DLD1 (cell line): ENCODE data around the gene GJC2.
"Not testable (repeated sequence)": the region's sequence is repeated elsewhere in the genome, so short reads cannot be mapped to it uniquely, and the experiment has no call there.

Experiments
- in situ Hi-C: cut with HindIII; loops from 2 replicates; pipeline ENCODE4 v1.10.0; 2017; ENCODE audit warnings: low sequenced_read_pairs

Gene GJC2

DNA sequence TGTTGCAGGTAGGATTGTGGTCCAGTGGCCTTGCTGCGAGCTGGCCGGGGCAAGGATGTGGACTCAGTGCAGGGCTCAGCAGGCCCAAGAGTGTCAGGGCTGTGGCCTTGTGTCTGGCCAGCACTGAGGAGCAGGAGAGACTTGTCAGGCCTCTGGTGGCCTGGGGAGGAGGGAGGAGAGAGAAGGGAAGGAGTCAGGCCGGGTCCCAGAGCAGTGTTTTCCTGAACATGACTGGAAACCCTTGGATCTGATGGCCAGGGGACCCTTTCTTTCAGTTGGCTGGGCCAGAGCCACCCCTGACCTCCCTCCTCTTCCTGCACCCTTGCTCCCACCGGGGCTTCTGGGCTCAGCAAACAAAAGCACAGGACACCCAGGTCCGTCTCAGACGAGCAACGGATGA, 20.9 kb downstream of the GJC2 start:
- in situ Hi-C loops, result no loop called here

DNA sequence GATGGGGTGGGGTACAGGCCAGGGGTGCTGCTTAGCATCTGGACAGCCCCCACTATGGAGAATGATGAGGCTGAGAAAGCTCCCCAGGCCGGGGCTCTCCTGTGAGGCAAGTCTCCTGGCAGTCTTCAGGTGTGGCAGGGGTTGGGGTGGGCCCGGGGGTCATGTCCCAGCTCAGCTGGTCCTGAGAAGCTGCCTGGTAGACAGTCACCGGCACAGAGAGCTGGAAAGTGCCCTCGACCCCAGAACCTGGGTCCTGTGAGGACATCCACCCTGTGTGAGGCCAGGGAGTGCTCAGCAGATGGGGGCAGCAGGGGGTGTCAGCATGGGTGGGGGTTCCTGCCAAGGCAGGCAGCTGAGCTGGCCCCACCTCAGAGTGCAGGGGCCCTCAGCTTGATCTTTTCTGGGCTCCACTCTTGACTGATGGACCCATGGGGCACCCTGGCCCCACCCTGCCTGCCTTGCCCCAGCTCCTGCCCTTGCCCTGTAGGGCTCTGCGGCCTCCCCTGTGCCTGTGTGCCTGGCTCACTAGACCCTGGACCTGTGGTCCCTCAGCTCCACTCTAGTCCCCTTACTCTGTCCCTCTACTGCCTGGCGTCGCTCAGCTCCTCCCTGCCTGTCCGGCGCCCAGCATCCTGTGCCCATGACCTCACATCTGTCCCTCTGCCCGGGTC, 21.6 kb downstream of the GJC2 start:
- in situ Hi-C loops, result no loop called here

DNA sequence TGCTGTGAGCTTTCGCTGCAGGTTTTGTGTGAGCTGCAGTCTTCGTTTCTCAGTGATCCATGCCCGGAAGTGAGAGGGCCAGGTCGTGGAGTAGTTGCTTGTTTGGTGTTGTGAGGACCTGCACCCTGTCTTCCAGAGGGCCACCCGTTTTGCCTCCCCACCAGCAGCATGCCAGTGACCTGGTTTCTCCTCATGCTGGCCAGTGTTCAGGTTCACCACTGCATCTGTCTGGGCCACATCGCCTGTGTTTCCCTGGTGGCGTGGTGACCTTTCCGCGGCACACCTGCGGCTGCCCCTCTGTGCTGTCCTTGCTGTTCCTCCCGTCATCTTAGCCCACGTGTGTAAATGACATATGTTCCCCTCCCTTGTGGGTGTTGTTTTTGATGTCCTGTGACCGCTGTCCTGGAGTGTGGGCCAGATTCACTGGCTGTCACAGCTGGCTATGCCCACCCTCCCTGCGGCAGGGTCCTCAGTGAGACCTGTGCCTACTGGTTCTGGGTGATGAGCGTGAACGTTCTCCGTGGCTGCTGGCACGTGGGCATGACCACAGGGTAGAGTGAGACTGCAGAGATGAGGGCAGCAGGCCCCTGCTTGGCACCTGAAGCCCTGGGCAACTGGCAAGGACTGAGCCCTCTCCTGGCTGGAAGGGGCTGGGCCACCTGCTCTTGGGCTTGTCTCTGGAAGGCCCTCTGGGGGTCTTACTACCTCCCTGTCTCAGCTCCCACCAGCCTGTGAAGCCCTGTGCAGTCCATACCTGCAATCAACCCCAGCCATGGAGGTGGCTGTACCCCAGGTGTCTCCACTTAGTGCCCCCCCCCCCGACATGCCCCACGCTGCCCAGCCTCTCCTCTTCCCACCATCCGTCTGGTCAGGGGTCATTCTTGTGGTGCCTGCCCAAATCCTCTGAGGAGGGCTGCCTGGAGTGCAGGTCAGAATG, 23.1 kb downstream of the GJC2 start:
- in situ Hi-C loops, result no loop called here

DNA sequence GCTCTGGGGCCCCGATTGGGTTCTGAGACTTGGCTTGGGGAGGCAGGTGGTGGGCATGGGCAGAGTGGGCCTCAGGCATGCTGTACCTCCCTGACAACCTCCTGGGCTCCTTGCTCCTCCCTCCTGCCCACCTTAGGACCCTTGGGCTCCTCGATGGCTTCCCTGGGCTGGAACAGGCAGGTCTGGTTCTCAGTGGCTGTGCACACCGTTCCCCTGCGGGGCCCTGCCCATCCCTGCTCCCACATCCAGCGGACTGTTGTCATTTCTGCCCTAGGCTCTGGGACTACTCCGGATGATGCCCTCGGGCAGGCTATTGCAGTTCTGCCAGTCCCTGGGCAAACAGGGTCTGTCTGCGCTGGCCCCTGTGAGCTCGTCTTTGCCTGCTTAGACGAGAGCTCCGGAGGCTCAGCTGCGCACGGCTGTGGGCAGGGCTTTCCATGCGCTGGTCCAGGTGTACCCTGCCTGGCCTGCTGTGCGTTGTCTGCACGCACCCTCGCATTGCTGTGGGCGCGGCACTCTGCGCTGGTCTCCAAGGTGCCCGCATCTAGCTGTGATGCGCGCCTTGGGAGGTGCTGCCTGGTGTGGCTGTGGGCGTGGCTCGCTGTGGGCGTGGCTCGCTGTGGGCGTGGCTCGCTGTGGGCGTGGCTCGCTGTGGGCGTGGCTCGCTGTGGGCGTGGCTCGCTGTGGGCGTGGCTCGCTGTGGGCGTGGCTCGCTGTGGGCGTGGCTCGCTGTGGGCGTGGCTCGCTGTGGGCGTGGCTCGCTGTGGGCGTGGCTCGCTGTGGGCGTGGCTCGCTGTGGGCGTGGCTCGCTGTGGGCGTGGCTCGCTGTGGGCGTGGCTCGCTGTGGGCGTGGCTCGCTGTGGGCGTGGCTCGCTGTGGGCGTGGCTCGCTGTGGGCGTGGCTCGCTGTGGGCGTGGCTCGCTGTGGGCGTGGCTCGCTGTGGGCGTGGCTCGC, 24.1 kb downstream of the GJC2 start:
- in situ Hi-C loops, result not testable (repeated sequence)

DNA sequence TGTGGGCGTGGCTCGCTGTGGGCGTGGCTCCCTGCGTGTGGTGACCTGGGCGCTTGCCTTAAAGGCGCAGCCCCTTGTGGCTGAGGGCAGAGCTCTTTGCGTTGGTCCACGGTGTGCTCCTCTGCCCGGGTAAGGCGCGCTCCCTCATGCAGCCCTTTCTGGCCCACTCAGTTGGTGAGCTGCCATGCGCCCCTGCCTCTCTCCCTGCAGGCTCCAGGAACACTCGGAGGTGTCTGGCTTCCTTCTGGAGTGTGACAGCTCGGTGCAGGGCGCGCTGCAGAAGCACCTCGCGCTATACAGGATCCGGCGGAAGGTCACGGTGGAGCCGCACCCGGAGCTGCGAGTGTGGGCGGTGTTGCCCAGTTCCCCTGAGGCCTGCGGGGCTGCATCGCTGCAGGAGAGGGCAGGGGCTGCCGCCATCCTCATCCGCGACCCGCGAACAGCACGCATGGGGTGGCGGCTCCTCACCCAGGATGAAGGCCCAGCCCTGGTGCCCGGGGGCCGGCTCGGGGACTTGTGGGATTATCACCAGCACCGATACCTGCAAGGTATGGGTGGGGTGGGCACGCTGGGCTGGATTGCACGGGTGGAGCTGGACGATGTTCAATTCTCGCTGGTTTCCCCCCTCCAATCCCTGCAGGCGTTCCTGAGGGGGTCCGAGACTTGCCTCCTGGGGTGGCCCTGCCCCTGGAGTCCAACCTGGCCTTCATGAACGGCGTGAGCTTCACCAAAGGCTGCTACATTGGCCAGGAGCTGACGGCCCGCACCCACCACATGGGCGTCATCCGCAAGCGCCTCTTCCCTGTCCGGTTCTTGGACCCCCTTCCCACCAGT, 25.0 kb downstream of the GJC2 start:
- in situ Hi-C loops, result no loop called here

DNA sequence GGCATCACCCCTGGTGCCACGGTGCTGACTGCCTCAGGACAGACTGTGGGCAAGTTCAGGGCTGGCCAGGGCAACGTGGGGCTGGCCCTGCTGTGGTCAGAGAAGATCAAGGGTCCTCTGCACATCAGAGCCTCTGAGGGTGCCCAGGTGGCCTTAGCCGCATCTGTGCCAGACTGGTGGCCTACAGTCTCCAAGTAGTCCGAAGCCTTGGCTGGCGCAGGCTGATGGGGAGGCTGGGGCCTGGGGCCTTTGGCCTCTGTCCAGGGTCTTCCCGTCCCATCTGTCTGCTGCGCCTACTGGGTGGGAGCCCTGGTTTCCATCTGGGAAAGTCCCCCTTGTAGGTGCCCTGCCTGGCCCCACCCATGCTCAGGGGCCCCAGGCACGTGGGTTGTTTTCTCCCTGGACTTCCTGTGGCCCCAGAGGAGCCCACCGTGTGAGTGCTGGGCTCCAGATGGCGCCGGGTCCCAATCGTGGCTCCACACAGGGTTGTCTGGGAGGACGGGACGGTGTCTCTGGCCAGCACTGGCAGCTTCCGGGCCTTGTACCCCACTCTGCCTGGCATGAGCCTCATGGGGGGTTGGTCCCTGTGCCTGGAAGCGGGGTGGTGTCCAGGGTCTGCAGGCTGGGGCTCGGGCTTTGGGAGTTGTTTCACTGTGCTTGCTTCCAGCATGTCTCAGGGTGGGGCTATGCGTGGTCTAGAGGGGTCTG, 25.7 kb downstream of the GJC2 start:
- in situ Hi-C loops, result no loop called here

DNA sequence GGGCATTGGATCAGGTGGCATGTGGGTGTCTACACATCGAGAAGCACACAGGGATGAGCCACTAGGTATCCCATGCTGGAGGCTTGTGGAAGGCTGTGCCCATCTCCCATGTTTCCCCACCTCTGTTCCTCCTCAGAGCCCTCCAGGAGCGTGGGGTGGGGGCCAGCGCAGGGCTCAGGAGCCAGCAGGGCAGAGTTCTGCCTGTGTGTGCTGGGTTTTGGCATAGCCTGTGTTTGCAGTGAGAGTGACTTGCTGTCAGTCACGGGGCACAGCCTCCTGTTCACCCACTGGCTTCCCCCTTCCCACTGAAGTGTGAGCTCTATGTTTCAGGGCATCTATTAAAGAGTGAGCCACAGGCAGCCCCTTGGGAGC, 26.3 kb downstream of the GJC2 start:
- in situ Hi-C loops, result no loop called here

DNA sequence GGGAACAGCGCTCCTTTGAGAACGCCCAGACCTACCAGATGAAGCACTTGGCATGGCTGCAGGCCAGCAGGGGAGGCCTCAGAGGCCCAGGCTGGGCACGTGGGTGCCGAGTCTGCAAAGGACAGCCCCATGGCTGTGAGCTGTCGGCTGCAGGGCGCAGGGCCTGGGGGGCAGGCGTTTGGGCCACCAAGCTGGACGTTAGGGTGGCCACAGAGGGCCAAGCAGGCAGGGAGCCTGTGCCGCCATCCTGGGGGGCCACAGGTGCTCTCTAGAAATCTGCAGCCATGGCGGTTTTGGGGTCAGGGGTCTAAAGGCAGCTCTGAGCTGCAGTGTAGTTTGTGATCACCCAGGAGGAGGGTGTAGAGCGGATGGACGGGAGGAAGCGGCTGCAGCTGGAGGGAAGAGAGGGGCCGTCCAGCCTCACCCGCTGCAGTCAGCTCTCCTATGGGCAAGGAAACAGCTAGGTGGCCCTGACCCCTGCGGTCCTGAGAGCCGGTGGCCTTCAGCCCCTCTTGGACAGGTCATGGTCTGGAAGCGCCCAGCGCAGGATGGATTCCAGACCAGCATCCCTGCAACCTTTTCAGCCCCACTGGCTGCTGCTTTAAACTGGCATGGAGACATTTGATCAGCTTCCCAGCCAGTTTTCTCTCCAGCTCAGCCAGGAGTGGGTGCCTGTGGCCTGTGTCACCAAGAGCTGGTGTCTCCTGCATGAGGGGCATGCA, 26.9 kb downstream of the GJC2 start:
- in situ Hi-C loops, result no loop called here

DNA sequence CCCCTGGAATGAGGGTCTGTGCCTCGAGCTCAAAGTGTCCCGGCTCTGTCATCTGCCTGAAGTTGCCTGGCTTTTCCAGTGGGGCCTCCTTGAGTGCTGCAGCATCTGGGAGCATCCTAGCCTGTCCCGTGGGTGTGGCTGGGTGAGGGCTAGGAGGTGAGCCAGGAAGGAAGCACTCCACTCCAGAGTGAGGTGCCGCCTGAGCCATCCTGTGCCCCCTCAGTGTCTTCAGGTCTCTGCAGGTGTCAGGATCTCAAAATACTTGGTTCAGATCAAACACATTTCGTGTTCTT, 27.4 kb downstream of the GJC2 start:
- in situ Hi-C loops, result no loop called here

DNA sequence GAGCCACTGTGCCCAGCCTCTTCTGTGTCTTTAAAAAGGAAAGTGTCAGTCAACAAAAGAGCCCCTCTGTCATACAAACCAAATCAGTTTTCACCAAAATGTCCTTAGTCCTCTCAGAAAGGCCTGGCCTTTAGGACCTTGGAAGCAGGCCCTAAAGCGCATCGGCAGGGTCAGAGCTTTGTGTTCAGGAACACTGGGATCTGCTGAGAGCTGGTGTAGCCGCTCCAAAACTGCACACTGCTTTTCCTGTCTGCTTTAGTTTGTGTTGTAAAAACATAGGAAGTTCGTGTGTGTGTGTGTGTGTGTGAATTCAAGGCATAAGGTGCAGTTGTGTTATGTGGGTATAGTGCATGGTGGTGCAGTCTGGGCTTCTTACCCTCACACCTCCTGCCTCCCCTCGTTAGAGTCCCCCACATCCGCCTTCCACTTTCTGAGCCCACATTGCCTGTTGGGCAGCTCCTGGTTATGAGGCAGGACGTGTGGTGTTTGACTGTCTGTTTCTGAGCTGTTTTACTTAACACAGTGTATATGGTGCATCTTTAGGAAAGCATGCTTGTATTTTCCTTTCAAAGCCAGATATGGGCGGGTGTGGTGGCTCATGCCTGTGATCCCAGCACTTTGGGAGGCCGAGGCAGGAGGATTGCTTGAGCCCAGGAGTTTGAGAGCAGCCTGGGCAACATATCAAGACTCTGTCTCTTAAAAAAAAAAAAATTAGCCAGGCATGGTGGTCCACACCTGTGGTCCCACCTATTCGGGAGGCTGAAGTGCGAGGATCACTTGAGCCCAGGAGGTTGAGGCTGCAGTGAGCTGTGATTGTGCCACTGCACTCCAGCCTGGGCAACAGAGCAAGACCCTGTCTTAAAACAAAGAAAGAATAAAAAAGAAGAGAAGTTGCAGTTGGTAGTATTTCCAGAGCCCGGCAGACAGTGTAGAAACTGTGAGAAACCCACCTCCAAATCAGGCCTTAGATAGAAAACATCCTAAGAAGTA, 28.3 kb downstream of the GJC2 start:
- in situ Hi-C loops, result no loop called here

DNA sequence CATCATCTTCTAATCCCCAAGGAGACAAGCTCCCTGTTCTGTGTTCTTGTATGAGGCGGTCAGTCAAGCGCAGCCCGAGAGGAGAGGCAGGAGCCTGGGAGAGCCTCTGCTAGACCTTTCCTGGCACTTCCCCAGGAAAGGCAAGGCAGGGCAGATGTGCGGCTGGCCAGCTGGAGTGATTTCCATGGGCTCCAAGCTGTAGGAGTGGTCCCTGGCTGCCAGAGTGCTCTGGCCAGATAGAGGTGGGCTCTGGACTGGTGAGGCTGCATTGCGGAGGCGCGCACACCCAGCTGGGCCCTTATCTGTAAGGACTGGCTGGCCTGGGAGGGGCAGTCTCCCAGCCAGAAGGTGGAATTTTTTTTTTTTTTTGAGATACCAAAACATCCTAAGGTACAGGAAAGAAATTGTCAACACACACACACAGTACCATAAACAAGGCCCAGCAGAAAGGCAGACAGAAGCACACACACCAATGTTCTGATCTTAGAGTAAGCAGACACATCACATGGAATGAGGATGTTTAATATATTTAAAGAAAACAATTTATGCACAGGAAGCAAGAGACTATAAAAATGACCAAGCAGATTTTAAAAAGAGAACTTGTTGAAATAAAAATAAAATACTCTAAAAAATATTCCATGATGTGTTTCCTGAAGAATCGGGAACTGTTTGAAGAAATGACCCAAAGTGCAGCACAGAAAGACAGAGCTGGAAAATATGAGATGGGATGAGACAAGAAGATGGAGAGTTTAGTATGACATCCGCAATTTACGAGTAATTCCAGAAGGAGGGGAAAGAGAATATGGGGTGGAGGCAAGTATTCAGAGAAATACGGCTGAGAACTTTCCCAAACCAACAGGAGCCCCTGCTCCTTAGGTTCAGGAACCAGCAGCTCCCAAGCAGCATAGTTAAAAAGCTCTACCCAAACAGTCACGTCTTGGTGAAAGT, 29.3 kb downstream of the GJC2 start:
- in situ Hi-C loops, result no loop called here

DNA sequence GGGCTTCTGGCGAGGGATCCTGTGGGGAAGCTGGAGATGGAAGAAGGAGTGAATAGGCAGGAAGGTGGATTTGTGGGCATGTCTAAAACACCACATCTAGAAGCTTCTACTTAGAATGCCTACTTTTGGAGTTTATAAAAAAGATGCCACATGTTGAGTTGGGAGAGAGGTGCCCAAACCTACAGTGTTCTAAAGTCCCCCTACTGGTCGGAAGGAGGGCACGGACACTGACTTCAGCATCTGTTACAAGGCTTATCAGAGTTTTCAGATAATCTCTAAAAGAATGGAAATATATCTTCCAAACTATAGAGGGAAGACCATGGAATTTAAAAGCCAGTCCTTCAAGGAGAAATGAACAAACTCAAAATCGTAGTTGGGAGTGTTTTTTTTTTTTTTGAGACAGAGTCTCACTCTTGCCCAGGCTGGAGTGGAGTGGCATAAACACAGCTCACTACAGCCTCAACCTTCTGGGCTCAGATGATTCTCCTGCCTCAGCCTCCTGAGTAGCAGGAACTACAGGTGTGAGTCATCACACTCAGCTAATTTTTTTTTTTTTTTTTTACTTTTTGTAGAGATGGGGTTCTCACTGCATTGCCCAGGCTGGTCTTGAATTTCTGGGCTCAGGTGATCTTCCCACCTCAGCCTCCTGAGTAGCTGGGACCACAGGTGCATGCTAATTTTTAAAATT, 30.7 kb downstream of the GJC2 start:
- in situ Hi-C loops, result no loop called here

DNA sequence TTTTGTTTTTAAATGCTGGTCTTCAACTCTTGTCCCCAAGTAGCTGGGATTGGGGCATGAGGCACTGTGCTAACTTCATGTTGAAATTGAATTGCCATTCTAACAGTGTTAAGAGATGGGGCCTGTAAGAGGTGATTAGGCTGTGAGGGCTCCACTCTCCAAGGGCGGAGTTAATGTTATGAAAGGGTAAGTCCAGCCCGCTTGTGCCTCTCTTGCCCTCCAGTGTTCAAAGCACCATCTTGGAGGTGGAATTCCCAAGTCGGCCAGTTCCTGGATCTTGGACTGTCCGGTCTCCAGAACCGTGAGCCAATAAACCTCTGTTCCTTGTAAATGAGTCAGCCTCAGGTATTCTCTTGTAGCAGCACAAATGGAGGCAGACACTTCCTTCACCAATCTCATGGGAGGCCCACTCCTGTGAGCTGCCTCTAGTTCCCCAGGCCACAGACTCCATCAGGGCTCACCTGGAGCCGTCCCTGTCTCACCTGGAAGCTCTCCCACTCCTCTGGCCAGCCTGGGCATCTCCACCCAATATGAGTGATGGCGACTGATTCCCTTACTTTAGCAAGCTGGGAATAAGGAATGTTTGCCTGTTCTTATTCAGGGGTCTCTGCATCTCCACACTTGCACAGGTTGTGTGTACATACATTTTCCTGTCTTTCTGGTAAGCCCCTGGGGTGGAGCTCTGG, 31.4 kb downstream of the GJC2 start:
- in situ Hi-C loops, result no loop called here

DNA sequence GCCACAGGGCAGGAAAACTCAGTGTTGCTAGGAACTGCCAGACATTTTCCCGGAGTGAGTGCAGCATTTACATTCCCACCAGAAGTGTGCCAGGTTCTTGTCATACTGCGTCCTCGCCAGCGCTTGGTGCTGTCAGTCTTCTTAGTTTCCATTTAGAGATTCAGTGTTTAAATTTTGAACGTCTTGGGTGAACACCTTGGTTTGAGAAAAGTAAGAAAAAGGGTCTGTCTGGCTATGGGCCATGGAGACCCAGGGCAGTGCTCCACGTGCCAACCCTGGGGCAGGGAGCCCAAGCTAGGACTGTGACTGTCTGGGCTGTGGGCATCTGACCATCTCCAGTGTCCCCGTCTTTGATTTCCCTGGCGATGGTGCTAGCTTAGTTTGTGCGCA, 31.9 kb downstream of the GJC2 start:
- in situ Hi-C loops, result no loop called here

DNA sequence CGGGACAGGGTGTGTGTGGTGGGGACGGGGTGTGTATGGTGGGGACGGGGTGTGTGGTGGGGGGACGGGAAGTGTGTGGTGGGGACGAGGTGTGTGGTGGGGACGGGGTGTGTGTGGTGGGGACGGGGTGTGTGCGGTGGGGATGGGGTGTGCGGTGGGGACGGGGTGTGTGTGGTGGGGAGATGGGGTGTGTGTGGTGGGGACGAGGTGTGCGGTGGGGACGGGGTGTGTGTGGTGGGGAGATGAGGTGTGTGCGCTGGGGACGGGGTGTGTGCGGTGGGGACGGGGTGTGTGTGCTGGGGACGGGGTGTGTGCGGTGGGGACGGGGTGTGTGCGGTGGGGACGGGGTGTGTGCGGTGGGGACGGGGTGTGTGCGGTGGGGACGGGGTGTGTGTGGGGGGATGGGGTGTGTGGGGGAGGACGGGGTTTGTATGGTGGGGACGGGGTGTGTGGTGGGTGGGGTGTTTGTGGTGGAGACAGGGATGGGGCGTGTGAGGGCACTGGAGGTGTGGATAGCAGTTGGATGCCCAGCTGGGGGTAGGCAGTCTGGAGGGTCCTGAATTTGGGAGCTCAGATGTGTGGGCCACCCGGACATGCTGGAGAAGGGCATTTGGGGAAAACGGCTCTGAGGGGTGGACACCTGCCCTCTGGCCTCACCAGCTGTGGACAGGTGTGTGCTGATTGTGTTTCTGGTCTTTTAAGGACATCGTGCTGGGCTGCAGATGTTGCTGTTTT, 32.7 kb downstream of the GJC2 start:
- in situ Hi-C loops, result no loop called here
